Activated CD4-positive, alpha-beta T cell treated with anti-CD3 and anti-CD28 coated beads, Interleukin-2, amount 50 U/mL, for 24 hours (primary cell): ENCODE results near the gene HENMT1.

Experiments
- DNase-seq, 2 donors: peaks; one replicate each; pipeline ENCODE4 v3.0.0-alpha.2; 2020; ENCODE audit warnings: low read depth in 1 of 2, low spot score in 1 of 2

HENMT1 gene

GRCh38 chr1:108628665-108629064 lies 32.2 kb downstream of the HENMT1 start:
- no peak for DNase-seq

GRCh38 chr1:108627951-108628350 lies 32.9 kb downstream of the HENMT1 start:
- no peak for DNase-seq

- no peak for DNase-seq
Observed at GRCh38 chr1:108627256-108627655, 33.6 kb downstream of the HENMT1 start.

GRCh38 chr1:108624069-108624468 lies 36.8 kb downstream of the HENMT1 start:
- DNase-seq, result no peak

GRCh38 chr1:108617724-108618056 lies 43.2 kb downstream of the HENMT1 start:
- DNase-seq, result no peak

- DNase-seq, result no peak
Observed at GRCh38 chr1:108617008-108617723, 43.7 kb downstream of the HENMT1 start.

GRCh38 chr1:108615544-108615943 lies 45.3 kb downstream of the HENMT1 start:
- no peak for DNase-seq

GRCh38 chr1:108612496-108612895 lies 48.4 kb downstream of the HENMT1 start:
- DNase-seq, result no peak

- no peak for DNase-seq
Observed at GRCh38 chr1:108611984-108612383, 48.9 kb downstream of the HENMT1 start.

- no peak for DNase-seq
Observed at GRCh38 chr1:108610073-108610472, 50.8 kb downstream of the HENMT1 start.

- DNase-seq, result no peak
Observed at GRCh38 chr1:108609483-108610049, 51.3 kb downstream of the HENMT1 start.

- no peak for DNase-seq
Observed at GRCh38 chr1:108606478-108606877, 54.4 kb downstream of the HENMT1 start.

- no peak for DNase-seq
Observed at GRCh38 chr1:108605633-108606032, 55.3 kb downstream of the HENMT1 start.

- DNase-seq, result no peak
Observed at GRCh38 chr1:108601708-108602410, 59.0 kb downstream of the HENMT1 start.

- DNase-seq, result no peak
Observed at GRCh38 chr1:108600504-108600903, 60.4 kb downstream of the HENMT1 start.

- DNase-seq, result no peak
Observed at GRCh38 chr1:108598340-108598739, 62.6 kb downstream of the HENMT1 start.
